ENCODE results near the gene TRIM69.

Gene TRIM69

GRCh38 chr15:44706946-44707636 is 29.2 kb upstream of the TRIM69 start:
- TF ChIP-seq CTCF (conservative IDR thresholded peaks at IDR 0.05; ENCODE audit: low read length) (no peak), EZH2phosphoT487 (IDR thresholded peaks at IDR 0.05; ENCODE audit: borderline replicate concordance) (no peak)
- H3K9ac ChIP-seq (ENCODE audit: low read depth, low read length, poor library complexity, severe bottlenecking) = no peak overlapping the region
- no peaks in the 10 kb centered on the region for H3K9me3 ChIP-seq (ENCODE audit: insufficient read depth, low read depth, low read length)
- H4K20me1 ChIP-seq (ENCODE audit: insufficient read depth, low read length, poor library complexity, severe bottlenecking) = peaks cover 7% of the 10 kb centered on the region
- no peak overlapping the region for H3K4me2 ChIP-seq (ENCODE audit: low read depth, low read length, poor library complexity, severe bottlenecking)
- peaks cover 15% of the 10 kb centered on the region for H3K4me1 ChIP-seq (ENCODE audit: insufficient read depth, low read length, poor library complexity, severe bottlenecking)
- H3K9me2 ChIP-seq (replicated peaks; ENCODE audit: low read depth, low read length) = no peaks in the 10 kb centered on the region; the same call in 1 of the 2 replicates
- H3K4me3 ChIP-seq (ENCODE audit: low read length, poor library complexity, severe bottlenecking) = no peak overlapping the region
- H3F3A ChIP-seq (ENCODE audit: low read depth) = peaks cover 4% of the 10 kb centered on the region; the same call in 1 of the 2 replicates
- H2AFZ ChIP-seq (ENCODE audit: low read length) = no peak overlapping the region
- peaks cover 7% of the 10 kb centered on the region for H3K27me3 ChIP-seq (ENCODE audit: insufficient read depth, low read length, poor library complexity, severe bottlenecking)
- peaks cover 18% of the 10 kb centered on the region for H3K79me2 ChIP-seq (ENCODE audit: insufficient read depth, low read length)
- H3K36me3 ChIP-seq (ENCODE audit: insufficient read depth, low read length) = no peaks in the 10 kb centered on the region

- Histone ChIP-seq H3K4me2 (ENCODE audit: low read depth, low read length, poor library complexity, severe bottlenecking) (peak overlapping the region; percentile 81), H3K9me3 (ENCODE audit: insufficient read depth, low read depth, low read length) (no peaks in the 10 kb centered on the region), H3F3A (ENCODE audit: low read depth) (peaks cover 4% of the 10 kb centered on the region; the same call in 1 of the 2 replicates), H2AFZ (ENCODE audit: low read length) (peak overlapping the region; percentile 59), H4K20me1 (ENCODE audit: insufficient read depth, low read length, poor library complexity, severe bottlenecking) (peaks cover 41% of the 10 kb centered on the region), H3K9me2 (replicated peaks; ENCODE audit: low read depth, low read length) (no peaks in the 10 kb centered on the region), H3K36me3 (ENCODE audit: insufficient read depth, low read length) (peaks cover 12% of the 10 kb centered on the region; the same call in 1 of the 2 replicates), H3K79me2 (ENCODE audit: insufficient read depth, low read length) (peaks cover 52% of the 10 kb centered on the region), H3K9ac (ENCODE audit: low read depth, low read length, poor library complexity, severe bottlenecking) (peak overlapping the region; percentile 98), H3K4me3 (ENCODE audit: low read length, poor library complexity, severe bottlenecking) (peak overlapping the region; percentile 83), H3K27me3 (ENCODE audit: insufficient read depth, low read length, poor library complexity, severe bottlenecking) (peaks cover 10% of the 10 kb centered on the region), H3K4me1 (ENCODE audit: insufficient read depth, low read length, poor library complexity, severe bottlenecking) (peaks cover 39% of the 10 kb centered on the region)
- TF ChIP-seq CTCF (conservative IDR thresholded peaks at IDR 0.05; ENCODE audit: low read length) = peak; percentile 81
- no peak for TF ChIP-seq EZH2phosphoT487 (IDR thresholded peaks at IDR 0.05; ENCODE audit: borderline replicate concordance)
These were observed 25.9 kb upstream of the TRIM69 start for GRCh38 chr15:44710236-44711095.

GRCh38 chr15:44711096-44711742 is 25.1 kb upstream of the TRIM69 start, which contains the start of the genes B2M and PATL2:
Gene B2M, plus strand, starts transcription at chr15:44711517. Its CDS starts 30 bp downstream, at chr15:44711547.
Gene PATL2, minus strand, starts transcription at chr15:44711323. Its CDS starts 34,833 bp downstream, at chr15:44676490.
- Histone ChIP-seq H3K4me3 (ENCODE audit: low read length, poor library complexity, severe bottlenecking) (peak within 1 kb of the TSS; percentile 83), H3K79me2 (ENCODE audit: insufficient read depth, low read length) (peaks cover 60% of the 10 kb centered on the region), H3K27me3 (ENCODE audit: insufficient read depth, low read length, poor library complexity, severe bottlenecking) (peaks cover 10% of the 10 kb centered on the region), H3K36me3 (ENCODE audit: insufficient read depth, low read length) (peaks cover 20% of the 10 kb centered on the region), H3K9me3 (ENCODE audit: insufficient read depth, low read depth, low read length) (no peaks in the 10 kb centered on the region), H3K9ac (ENCODE audit: low read depth, low read length, poor library complexity, severe bottlenecking) (peak within 1 kb of the TSS; percentile 98), H3K9me2 (replicated peaks; ENCODE audit: low read depth, low read length) (no peaks in the 10 kb centered on the region), H4K20me1 (ENCODE audit: insufficient read depth, low read length, poor library complexity, severe bottlenecking) (peaks cover 48% of the 10 kb centered on the region), H3K4me2 (ENCODE audit: low read depth, low read length, poor library complexity, severe bottlenecking) (peak within 1 kb of the TSS; percentile 98), H3K4me1 (ENCODE audit: insufficient read depth, low read length, poor library complexity, severe bottlenecking) (peaks cover 46% of the 10 kb centered on the region), H2AFZ (ENCODE audit: low read length) (peak within 1 kb of the TSS; percentile 59), H3F3A (ENCODE audit: low read depth) (peaks cover 4% of the 10 kb centered on the region; the same call in 1 of the 2 replicates)
- TF ChIP-seq CTCF (conservative IDR thresholded peaks at IDR 0.05; ENCODE audit: low read length) = no peak
- TF ChIP-seq EZH2phosphoT487 (IDR thresholded peaks at IDR 0.05; ENCODE audit: borderline replicate concordance) = no peak

Data from Loucy (cell line).